Endothelial cell of hepatic sinusoid (primary cell): Measurements from ENCODE around the gene RASGRF2.

Experiments used
- in situ Hi-C: cut with HindIII; loops from 2 replicates; pipeline ENCODE4 v1.10.0; 2017; ENCODE audit warnings: low sequenced_read_pairs

The RASGRF2 gene

DNA sequence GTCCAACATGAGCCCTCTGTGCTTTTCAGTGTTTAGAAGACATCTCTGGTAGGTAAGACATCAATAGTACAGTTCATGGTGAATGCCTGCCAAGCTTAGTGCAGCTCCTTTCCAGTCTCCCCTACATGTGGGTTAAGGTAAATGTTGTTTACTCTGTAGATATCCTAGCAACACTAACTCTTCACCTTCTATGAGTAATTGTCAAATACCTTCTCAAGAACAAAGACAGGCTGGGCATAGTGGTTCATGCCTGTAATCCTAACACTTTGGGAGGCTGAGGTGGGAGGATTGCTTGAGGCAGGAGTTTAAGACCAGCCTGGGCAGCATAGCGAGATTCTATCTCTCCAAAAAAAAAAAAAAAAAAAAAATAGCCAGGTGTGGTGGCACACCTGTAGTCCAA, 18.7 kb upstream of the RASGRF2 start:
- in situ Hi-C loops: no loop called here

DNA sequence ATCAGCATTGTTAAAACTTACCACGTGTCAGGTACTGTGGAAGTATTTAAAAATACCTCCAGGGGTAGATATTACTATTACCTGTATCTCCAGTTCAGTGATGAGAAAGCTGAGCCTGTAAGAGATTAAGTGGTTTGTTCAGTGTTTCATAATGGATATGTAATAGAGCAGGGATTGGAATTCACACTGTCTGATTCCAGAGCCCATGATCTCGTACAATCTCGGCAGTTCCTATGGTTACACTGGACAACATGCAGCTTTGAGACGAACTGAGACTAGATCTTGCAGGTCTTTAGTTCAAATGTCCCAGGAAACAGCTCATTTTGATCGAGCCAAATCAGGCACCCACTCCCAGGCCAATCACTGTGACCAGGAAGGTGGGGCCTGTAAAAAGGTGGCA, 8.8 kb upstream of the RASGRF2 start:
- in situ Hi-C loops: no loop called here

DNA sequence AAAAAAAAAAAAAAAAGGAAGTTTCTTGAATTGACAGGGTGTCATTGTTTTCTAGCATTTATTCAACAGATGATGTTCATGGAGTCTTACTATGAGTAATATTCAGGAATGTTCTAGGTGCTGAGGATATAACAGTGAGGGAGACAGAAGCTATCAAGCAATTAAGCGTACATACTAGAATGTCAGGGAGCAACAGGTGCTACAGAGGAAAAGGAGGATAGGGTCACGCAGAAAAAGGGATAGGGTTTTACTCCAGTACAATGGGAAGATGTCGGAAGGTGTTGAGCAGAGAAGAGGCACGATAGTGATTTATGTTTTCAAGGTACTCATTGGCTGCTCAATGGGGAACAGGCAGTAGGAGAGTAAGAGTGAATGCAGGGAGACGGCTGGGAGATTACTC, 6.6 kb upstream of the RASGRF2 start:
- in situ Hi-C loops: no loop called here

DNA sequence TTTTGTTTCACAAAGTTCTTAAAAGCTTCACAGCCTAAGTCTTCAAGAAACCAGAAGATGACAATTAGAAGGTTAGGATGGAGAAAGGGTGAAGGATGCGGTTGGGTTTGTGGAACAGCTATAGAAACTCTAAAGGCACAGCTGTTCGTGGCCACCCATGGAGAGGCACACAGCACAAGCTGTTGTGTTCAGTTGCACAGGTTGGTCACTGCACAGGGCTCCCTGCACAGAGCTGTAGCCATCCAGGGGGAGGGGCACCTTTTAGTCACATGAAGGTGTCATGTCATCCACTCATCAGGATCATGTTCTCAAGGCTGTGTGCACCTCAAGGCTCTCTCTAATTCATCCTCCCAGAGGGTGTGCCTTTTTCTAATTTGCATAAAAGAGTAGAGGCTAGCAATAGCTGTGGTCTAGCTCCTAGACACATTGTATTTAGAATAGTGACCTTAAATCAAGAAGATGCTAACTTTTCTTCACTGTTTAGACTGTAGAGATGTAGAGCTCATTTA, 5.0 kb upstream of the RASGRF2 start:
- in situ Hi-C loops: loop anchor here (5.0 kb wide), 2 partner anchors 33 to 52 kb away; no protein-coding TSS in a partner anchor

DNA sequence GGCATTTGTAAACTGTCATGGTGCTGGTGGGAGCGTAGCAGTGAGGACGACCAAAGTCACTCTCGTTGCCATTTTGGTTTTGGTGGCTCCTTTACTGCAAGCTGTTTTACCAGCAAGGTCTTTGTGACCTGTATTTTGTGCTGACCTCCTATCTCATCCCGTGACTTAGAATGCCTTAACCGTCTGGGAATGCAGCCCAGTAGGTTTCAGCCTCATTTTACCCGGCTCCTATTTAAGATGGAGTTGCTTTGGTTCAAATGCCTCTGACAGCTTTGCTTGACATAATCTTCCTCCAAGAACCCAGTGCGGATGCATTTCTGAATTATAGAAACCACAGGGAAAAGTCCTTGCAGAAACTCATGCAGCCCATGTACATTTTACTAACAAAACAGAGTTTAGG, 3.9 kb upstream of the RASGRF2 start:
- in situ Hi-C loops: loop anchor here (5.0 kb wide), 2 partner anchors 34 to 51 kb away; no protein-coding TSS in a partner anchor

DNA sequence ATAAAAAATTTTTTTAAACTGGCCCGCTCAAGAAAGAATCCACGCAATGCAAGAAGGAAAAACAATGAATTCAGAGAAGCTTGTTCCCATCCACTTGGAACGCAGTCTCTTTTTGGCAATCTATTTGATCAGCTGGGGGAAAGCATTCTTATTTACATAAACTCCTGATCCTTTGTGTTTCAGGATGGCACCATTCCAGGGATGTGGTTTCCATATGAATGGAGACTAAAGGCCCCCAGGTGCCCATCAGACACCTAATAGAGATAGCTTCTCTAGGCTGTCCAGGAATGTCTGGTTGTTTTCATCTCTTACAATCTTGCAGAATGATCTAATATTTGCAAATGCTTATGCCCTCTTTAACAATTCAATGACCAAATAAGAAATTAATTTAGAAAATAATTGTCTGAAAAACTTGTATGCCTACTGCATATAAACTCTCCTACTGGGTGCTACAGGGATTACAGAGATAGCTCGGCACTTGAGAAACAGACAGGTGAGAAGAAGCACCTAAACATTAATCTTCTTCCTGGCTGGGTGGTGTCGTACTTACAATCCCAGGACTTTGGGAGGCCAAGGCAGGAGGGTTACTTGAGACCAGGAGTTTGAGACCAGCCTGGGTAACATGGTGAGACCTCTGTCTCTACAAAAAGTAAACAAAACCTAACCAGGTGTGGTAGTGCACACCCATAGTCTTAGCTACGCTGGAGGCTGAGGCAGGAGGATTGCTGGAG, 3.0 kb upstream of the RASGRF2 start:
- in situ Hi-C loops: loop anchor here (5.0 kb wide), 2 partner anchors 35 to 50 kb away; no protein-coding TSS in a partner anchor

DNA sequence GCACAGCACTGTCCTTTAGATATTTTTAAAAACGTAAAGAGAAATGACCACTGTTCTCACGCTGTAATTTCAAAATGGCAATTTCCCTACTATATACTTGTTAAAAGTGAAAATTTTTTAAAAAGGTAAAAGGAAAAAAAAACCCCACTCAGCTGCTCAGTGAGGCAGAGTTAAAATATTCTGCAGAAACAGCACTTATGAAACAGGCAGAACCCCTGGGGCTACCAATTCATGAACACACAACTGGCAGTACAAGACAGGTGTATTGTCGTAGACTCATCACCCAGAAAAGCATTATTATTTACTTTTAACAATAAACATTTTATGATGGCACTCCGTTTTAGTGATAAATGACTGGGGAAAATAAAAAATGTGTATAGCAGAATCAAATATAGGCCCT, 1.5 kb upstream of the RASGRF2 start:
- in situ Hi-C loops: loop anchor here (5.0 kb wide), 2 partner anchors 36 to 49 kb away; no protein-coding TSS in a partner anchor

DNA sequence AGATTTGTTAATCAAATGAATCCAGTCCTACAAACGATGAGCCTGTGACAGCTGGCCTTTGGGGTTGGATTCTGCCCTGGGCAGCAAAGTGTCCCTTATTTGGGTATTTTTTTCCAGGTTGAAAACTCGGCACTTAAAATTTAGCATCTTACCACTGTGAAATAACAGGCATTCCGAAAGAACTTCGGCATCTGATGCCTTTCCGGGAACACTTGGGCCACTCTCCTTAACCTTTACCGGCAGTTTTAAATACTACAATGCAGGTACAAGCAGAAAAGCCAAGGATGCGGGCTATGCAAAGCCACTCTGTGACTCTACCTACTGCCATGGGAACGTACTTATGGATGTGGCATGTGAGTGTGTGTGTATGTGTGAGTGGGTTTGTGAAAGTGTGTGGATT, 1.0 kb upstream of the RASGRF2 start:
- in situ Hi-C loops: loop anchor here (5.0 kb wide), 2 partner anchors 37 to 48 kb away; no protein-coding TSS in a partner anchor

DNA sequence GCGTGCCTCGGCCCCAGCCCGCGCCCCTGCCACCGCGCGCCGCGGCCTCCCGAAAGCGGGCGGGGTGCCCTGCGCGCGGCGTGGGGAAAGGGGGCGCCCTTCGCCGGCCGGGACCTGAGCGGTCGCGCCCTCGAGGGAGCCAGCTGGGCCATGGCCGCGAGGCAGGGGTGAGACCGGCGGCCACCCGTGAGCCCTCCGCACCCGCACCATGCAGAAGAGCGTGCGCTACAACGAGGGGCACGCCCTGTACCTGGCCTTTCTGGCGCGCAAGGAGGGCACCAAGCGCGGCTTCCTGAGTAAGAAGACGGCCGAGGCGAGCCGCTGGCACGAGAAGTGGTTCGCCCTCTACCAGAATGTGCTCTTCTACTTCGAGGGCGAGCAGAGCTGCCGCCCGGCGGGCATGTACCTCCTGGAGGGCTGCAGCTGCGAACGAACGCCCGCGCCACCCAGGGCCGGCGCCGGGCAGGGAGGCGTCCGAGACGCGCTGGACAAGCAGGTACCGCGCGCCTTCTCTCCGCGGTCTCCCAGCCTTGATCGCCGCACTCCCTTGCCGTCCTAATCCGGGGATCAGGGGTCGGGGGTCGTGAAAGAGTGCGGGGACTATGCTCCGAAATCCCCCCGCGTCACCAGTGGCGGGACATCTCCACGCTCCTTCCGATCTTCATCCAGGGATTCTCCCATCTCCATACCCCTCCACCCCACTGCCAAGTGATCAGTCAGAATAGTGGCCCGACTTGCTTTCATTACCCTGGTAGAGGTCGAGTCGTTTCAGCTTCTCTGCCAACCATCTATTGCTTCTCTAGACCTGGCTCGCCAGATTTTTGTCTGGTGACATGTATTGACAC, 590 bp downstream of the RASGRF2 start:
- in situ Hi-C loops: no loop called here

DNA sequence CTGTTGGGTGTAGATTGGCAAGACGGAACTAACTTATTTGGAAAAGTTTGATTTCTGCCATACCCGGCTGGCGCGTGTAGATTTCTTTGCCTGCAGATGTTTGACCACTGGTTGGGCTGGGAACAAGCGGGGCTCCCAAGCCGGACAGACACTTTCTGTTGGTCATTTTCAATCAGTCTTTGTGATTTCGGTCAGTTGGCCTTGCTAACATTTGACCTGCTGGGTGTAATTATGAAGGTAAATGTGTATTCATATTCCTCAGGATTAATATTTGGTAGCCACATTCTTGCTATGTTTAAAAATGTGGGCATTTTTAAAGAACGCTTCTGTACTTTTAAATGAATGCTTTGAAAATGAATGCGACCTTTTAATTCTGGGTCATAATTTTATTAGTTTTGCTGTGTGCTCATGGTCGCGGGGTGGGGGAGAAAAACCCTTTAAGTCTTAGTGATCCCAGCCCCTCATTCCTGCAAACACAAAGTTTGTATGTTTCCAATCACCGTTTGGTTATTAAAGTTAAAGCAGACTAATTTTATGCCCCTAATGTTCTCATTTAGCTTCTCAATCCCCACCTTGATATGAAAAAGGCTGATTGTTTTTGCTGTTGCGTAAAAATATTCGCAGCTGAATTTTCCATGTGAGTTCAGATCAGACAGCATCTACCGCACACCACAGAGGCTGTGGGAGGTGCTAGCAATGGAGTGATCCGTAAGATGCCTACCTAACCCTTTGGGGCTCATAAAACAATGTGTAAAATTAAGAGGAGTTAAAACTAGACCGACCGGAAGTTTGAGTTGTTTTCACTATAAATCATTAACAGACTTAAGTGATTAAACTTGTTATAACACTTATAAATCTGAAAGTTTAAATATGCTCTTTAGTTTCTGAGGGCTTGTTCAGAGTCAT, 1.5 kb downstream of the RASGRF2 start:
- in situ Hi-C loops: no loop called here

DNA sequence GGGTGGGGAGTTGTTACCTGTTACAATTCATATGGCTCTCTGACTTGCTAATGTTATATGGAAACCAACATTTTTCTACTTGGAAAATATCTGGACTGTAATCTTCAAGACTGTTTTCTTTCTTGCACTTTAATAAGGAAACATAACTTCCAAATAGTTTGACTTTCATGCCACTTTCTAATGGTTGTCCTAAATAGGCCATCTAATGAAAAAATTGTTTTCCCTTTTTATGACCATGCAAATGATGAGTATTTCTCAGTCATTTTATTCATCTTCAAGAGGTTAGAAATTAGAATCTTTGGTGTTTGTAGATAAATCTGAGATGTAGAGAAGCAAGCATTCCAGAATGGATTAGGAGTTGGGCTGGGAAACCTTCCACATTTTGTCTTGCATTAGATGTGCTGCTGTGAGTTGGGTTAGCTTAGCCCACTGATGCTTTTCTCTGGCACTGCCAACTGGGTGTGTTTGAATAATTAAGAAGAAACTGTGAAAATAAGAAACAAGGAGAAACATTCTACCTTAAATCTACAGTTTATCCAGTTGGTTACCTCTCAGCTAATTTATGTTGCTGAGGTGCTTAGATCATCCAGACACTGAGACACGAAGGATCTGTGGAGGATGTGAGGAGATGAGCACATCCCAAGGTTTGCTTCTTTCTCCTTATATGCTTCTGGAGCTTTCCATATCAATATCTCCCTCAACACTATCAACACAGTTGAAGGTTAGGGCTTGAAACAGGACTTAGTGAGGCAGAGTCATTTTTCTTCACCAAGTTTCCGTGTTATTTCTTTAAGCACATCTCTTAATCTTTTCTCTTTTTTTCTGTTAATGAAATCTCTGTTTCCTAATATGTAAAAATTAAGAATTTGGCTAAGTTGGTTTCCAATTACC, 2.7 kb downstream of the RASGRF2 start:
- in situ Hi-C loops: no loop called here

DNA sequence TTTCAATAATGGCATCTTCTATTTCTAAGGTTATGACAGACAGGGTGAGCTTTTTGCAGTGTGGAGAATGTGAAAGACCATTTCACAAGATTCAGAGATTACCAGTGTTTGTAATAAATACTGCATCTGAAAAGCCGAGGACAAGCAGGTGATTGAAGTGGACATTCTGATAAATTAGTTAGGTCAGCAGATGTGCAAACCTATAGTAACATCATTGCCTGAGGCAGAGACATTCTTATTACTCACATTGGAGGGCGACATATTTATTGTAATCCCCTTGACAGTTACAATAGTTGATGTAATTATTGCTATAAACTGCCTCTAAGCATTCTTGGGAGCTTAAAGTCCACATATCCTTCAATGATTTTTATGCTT, 3.3 kb downstream of the RASGRF2 start:
- in situ Hi-C loops: no loop called here

DNA sequence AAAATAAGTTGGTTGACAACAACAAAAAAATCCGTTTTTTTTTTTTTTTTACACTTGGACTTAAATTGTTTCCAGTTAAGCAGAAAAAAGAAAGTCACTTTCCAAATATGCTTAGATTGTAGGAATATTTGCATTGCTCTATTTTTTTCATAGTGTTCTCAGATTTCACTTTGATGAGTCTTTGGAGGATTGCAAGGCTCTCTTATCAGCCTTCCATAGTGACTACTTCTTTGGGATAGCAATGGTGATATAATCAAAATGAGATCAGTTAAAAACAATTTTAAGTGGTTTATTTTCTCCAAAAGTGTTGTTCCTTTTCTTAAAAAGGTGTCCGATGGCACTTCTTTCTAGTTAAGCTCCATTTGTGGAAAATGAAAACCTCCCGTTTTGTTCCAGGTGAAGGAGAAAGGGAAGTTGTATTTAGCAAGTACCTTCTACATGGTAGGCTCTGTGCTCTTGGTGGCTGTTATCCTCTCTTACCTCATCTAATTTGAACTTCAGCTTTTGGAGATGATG, 3.9 kb downstream of the RASGRF2 start:
- in situ Hi-C loops: no loop called here

DNA sequence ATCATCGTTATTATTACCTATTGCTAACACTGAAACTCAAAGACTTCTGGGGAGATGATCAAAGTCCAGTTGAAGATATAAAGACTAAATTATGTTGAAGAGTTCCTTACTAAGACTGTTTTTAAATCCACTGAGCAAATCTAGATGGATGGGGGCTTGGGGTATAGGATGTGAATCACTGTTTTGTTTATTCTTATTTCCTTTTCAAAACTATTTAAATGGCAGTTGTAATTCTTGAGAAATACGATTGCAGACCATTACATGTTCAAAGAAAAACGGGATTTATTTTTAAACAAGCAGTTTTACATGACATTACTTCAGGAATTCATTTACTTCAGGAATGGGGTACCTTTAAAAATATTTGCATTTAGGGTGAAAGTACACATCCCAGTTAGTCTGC, 4.3 kb downstream of the RASGRF2 start:
- in situ Hi-C loops: no loop called here

DNA sequence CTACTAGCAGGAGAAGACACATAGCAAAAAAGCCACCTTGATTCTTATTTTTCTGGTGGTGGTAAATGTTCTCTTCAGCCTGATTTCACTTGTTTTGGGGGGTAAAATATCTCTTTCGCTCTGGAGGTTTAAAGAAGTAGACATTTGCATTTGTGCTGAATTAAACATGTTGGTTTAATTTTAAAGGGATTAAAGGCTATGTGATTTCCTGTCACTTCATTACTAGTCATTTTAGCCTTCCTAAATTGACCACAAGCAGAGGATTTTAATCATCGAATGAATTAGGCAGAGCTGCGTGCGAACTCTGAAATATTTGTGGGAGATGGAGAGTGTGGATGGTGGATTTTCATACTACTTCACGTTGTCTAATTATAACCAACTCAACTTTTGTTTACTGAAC, 4.8 kb downstream of the RASGRF2 start:
- in situ Hi-C loops: no loop called here

DNA sequence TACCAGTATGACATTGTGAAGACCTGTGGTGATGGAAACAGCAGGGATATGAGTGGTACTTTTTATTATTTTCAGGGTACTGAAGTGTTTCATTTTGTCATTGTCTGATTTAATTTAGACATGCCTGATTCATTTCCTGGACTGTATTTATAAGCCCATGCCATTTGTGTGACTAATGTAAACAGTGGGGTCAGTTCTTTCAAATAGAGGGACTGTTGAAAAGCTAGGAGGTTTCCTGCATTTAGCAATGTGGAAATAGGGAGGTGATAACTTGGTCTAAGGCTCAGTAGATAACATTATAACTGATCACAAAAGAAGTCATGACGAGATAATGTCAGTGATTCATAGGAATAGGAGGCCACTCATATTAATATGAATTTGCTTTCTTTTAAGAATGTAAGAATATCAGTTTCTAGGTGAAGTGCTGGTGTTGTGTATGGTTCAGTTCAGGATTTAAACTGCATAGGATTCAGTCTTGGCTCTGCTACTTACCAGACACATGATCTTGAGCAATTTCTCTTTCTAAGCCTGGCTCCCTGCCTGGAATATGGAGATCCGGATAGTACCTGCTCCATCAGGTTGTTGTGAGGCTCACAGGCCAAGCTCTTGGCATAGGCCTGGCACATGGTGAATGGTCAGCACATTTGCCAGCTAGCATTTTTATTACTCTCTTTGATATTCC, 7.5 kb downstream of the RASGRF2 start:
- in situ Hi-C loops: no loop called here

DNA sequence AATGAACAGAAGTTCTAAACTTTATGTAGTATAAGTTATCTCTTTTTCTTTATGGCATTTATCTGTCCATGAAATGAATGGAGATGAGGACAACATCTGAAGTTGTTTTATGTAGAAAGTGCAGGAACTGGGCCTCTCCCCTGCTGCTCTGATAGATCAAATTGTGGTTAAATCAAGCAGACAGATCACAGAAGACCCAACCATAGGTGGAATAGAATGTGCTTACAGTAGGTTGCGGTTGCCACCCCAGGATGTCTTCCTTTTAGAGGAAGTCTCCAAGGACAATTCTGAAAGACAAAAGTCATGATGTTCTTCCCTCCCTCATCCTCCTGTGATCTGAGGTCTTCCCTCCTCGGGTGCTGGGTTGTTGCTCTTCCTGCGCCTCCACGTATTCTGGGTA, 12.9 kb downstream of the RASGRF2 start:
- in situ Hi-C loops: no loop called here

DNA sequence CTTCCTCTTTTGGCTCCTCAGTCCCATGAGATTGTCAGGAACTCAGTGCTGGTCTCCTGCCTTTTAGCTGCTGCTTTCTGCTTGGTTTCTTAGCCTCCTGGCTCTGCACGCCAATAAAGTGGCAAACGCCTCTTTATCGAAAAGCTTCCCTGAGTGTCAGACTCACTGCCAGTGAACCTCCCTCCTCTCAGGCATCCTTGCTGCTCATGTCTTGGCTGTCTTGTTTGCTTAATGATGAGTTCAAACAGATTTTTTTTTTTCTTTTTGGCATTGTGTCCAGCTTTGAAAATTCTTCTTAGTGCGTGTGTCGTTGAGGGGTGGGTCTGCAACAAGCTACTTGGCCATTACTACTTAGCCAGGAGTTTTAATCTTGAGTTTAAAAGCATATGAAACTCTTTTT, 14.9 kb downstream of the RASGRF2 start:
- in situ Hi-C loops: loop anchor here (5.0 kb wide), 1 partner anchor 72 kb away; no protein-coding TSS in a partner anchor

DNA sequence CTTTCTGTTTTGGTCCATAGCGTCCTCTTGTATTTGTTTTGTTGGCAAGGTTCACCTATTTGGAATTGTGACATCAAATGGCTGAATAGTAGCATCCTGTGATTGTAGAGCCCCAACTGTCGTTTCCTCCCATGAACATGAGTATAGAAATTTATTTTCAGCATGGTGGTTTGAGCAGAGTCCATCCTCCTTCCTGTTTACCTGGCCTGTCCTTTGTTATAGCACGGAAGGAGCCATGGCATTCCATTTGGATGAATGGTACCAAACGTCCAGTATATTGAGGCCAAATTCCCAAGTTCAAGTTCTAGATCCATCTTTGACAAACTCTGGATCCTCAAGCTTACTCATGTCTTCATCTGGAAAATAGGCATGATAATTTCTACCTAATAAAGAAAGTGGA, 16.8 kb downstream of the RASGRF2 start:
- in situ Hi-C loops: loop anchor here (5.0 kb wide), 1 partner anchor 70 kb away; no protein-coding TSS in a partner anchor
